OCI-LY3 (cell line): ENCODE data around the gene ZNF774.

Experiments used
- EZH2phosphoT487 ChIP-seq: fragments of 200-600 bp; shearing (Covaris generic); IDR thresholded peaks from 2 replicates; pipeline ENCODE4 v1.6.1; 2018; ENCODE audit warnings: antibody characterized with exemption, mixed run types, low read depth
- TF ChIP-seq, protein P1 (sequence below): fragments of 200-600, 300-600 bp; sonication (generic); IDR thresholded peaks from 2 replicates; pipeline ENCODE4 v1.5.1; 2014; ENCODE audit warnings: antibody characterized with exemption, low read length, low read depth

DNA sequence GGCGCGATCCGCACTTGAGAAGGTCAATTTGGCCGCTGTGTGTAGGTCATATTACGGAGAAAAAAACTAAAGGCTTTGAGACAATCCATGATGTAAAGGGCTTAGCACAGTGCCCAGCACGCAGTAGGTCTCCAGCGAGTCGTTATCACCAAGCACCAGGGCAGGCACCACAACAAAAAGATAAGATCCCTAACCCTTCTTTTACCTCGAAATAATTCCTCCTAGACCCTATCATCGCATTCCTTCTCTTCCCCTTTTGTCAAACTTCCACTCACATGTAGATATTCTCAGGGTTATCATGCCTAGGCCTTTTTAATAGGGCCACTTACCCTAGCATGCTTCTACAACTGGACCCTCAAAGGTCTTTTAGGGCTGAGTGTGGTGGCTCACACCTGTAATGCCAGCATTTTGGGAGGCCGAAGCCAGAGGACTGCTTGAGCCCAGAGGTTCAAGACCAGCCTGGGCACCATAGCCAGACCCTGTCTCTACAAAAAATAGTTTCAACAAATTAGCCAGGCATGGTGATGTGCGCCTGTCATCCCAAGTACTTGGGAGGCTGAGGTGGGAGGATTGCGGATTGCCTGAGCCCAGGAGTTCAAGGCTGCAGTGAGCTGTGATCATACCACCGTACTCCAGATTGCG, 13.5 kb downstream of the ZNF774 start:
- TF ChIP-seq, protein P1, sequence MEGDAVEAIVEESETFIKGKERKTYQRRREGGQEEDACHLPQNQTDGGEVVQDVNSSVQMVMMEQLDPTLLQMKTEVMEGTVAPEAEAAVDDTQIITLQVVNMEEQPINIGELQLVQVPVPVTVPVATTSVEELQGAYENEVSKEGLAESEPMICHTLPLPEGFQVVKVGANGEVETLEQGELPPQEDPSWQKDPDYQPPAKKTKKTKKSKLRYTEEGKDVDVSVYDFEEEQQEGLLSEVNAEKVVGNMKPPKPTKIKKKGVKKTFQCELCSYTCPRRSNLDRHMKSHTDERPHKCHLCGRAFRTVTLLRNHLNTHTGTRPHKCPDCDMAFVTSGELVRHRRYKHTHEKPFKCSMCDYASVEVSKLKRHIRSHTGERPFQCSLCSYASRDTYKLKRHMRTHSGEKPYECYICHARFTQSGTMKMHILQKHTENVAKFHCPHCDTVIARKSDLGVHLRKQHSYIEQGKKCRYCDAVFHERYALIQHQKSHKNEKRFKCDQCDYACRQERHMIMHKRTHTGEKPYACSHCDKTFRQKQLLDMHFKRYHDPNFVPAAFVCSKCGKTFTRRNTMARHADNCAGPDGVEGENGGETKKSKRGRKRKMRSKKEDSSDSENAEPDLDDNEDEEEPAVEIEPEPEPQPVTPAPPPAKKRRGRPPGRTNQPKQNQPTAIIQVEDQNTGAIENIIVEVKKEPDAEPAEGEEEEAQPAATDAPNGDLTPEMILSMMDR: no peak
- TF ChIP-seq EZH2phosphoT487: no peak
